Esophagus muscularis mucosa (tissue), 4 donors: ENCODE data around the gene PRPF40A.

Source experiments
- EP300 ChIP-seq: sonication (generic); formaldehyde crosslinking; IDR thresholded peaks from one replicate; pipeline ENCODE4 v1.6.1; 2017; ENCODE audit warnings: antibody characterized with exemption
- POLR2AphosphoS5 ChIP-seq, 2 donors: sonication (generic); formaldehyde crosslinking; IDR thresholded peaks; one replicate each; pipeline ENCODE4 v1.6.1; 2017; ENCODE audit warnings: antibody characterized with exemption in 2 of 2
- TF ChIP-seq, protein P1 (sequence below), 3 experiments: fragments of 200-600 bp in 2 of 3; fragments of 450-650 bp in 1 of 3; sonication (generic) in 2 of 3; IDR thresholded peaks; one replicate each; pipeline ENCODE4 v1.5.1; 2017 to 2019; ENCODE audit warnings: antibody characterized with exemption in 3 of 3, mild to moderate bottlenecking in 2 of 3, moderate library complexity in 1 of 3

DNA sequence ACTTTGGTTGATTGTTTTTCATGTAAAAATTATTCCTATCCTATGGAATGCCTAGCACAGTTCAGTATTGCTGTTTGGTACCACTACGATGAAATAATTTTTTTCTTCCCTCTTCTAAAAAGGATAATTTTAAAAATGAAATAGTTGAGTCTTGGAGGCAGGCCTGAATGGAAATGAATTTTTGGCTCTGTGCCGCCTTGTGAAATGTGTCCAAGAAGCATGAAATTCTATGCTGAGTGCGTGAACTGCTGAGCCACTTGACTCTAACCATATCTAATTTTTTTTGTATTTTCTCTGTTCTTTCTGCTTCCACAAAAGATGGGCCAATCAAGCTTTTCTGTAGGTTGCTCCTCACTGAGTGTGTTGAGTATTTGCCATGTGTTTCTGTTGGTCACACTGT lies 95.0 kb downstream of the PRPF40A start:
- TF ChIP-seq, protein P1, sequence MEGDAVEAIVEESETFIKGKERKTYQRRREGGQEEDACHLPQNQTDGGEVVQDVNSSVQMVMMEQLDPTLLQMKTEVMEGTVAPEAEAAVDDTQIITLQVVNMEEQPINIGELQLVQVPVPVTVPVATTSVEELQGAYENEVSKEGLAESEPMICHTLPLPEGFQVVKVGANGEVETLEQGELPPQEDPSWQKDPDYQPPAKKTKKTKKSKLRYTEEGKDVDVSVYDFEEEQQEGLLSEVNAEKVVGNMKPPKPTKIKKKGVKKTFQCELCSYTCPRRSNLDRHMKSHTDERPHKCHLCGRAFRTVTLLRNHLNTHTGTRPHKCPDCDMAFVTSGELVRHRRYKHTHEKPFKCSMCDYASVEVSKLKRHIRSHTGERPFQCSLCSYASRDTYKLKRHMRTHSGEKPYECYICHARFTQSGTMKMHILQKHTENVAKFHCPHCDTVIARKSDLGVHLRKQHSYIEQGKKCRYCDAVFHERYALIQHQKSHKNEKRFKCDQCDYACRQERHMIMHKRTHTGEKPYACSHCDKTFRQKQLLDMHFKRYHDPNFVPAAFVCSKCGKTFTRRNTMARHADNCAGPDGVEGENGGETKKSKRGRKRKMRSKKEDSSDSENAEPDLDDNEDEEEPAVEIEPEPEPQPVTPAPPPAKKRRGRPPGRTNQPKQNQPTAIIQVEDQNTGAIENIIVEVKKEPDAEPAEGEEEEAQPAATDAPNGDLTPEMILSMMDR (IDR thresholded peaks at IDR 0.05): no peak
- TF ChIP-seq EP300 (no peak), POLR2AphosphoS5 (IDR thresholded peaks at IDR 0.05) (no peak)
